ENCODE results near the gene PTPN4. TPM values are rescaled to one million over a fixed set of nuclear protein-coding genes. Genes with fewer than 3 reads are reported as not detected.

PTPN4 gene
- total and polyA plus RNA-seq, 4 donors = 4.2 to 70.7 (median 27.0) TPM

GRCh38 chr2:119721043-119721442, 38.7 kb upstream of the PTPN4 start:
- Histone ChIP-seq H3K9me3 (ENCODE audit: control insufficient read depth in 4 of 4, insufficient read depth in 3 of 4, low read length in 3 of 4) (peaks cover 0 to 1% (median 0%) of the 10 kb centered on the region in 4 donors), H3K27me3 (ENCODE audit: control insufficient read depth in 3 of 3, insufficient read depth in 3 of 3, low read length in 2 of 3) (no peaks in the 10 kb centered on the region), H3K9ac (ENCODE audit: insufficient read depth in 1 of 2, low read length in 2 of 2) (no peak overlapping the region), H3K4me3 (no peak overlapping the region), H3K4me1 (ENCODE audit: control insufficient read depth in 5 of 5, insufficient read depth in 5 of 5, low read length in 5 of 5) (peaks cover 0 to 2% (median 0%) of the 10 kb centered on the region in 5 donors), H3K27ac (ENCODE audit: low read depth in 1 of 2, low read length in 1 of 2) (no peak overlapping the region), H3K36me3 (ENCODE audit: control insufficient read depth in 4 of 4, insufficient read depth in 4 of 4, low read length in 4 of 4) (no peaks in the 10 kb centered on the region)
- TF ChIP-seq, protein P1, sequence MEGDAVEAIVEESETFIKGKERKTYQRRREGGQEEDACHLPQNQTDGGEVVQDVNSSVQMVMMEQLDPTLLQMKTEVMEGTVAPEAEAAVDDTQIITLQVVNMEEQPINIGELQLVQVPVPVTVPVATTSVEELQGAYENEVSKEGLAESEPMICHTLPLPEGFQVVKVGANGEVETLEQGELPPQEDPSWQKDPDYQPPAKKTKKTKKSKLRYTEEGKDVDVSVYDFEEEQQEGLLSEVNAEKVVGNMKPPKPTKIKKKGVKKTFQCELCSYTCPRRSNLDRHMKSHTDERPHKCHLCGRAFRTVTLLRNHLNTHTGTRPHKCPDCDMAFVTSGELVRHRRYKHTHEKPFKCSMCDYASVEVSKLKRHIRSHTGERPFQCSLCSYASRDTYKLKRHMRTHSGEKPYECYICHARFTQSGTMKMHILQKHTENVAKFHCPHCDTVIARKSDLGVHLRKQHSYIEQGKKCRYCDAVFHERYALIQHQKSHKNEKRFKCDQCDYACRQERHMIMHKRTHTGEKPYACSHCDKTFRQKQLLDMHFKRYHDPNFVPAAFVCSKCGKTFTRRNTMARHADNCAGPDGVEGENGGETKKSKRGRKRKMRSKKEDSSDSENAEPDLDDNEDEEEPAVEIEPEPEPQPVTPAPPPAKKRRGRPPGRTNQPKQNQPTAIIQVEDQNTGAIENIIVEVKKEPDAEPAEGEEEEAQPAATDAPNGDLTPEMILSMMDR (IDR thresholded peaks at IDR 0.05; ENCODE audit: control extremely low read depth, extremely low read depth) = no peak
- DNase-seq = no peak
- WGBS, 2 donors = 96 to 97% methylated on average over 1 of the region's 1 CpG
- ATAC-seq (ENCODE audit: insufficient read depth, low FRiP score) = no peak

DNA sequence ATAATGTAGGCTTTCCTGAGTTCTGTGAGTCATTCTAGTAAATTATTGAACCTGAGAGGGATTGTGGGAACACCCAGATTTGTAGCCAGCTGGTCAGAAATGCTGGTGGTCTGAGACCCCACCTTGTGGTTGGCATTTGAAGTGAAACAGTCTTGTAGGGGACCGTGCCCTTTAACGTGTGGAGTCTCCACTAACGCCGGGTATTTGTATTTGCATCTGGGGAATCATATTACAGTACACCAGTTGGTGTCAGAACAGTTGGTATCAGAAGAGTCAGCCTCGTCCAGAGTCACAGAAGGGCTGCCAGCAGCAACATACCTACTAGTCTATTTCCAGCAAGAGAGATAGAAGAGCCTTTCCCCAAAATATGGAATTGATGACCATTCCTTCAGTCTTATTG, 38.3 kb upstream of the PTPN4 start:
- Histone ChIP-seq H3K4me3 (no peak overlapping the region), H3K27ac (ENCODE audit: low read depth in 1 of 2, low read length in 1 of 2) (no peak overlapping the region), H3K9ac (ENCODE audit: insufficient read depth in 1 of 2, low read length in 2 of 2) (no peak overlapping the region), H3K27me3 (ENCODE audit: control insufficient read depth in 3 of 3, insufficient read depth in 3 of 3, low read length in 2 of 3) (no peaks in the 10 kb centered on the region), H3K4me1 (ENCODE audit: control insufficient read depth in 5 of 5, insufficient read depth in 5 of 5, low read length in 5 of 5) (peaks cover 0 to 2% (median 0%) of the 10 kb centered on the region in 5 donors), H3K9me3 (ENCODE audit: control insufficient read depth in 4 of 4, insufficient read depth in 3 of 4, low read length in 3 of 4) (peaks cover 0 to 1% (median 0%) of the 10 kb centered on the region in 4 donors), H3K36me3 (ENCODE audit: control insufficient read depth in 4 of 4, insufficient read depth in 4 of 4, low read length in 4 of 4) (no peaks in the 10 kb centered on the region)
- DNase-seq = no peak
- 80 to 84% methylated on average over 5 of the region's 5 CpGs for whole genome bisulfite sequencing, 2 donors
- no peak for ATAC-seq (ENCODE audit: insufficient read depth, low FRiP score)
- TF ChIP-seq, protein P1 (IDR thresholded peaks at IDR 0.05; ENCODE audit: control extremely low read depth, extremely low read depth) = no peak

- DNase-seq = no peak
- 84 to 90% methylated on average over 4 of the region's 4 CpGs for WGBS, 2 donors
- ATAC-seq (ENCODE audit: insufficient read depth, low FRiP score) = no peak
- TF ChIP-seq, protein P1 (IDR thresholded peaks at IDR 0.05; ENCODE audit: control extremely low read depth, extremely low read depth) = no peak
- Histone ChIP-seq H3K9ac (ENCODE audit: insufficient read depth in 1 of 2, low read length in 2 of 2) (no peak overlapping the region), H3K4me3 (no peak overlapping the region), H3K27me3 (ENCODE audit: control insufficient read depth in 3 of 3, insufficient read depth in 3 of 3, low read length in 2 of 3) (no peaks in the 10 kb centered on the region), H3K9me3 (ENCODE audit: control insufficient read depth in 4 of 4, insufficient read depth in 3 of 4, low read length in 3 of 4) (peaks cover 0 to 1% (median 0%) of the 10 kb centered on the region in 4 donors), H3K36me3 (ENCODE audit: control insufficient read depth in 4 of 4, insufficient read depth in 4 of 4, low read length in 4 of 4) (no peaks in the 10 kb centered on the region), H3K27ac (ENCODE audit: low read depth in 1 of 2, low read length in 1 of 2) (no peak overlapping the region), H3K4me1 (ENCODE audit: control insufficient read depth in 5 of 5, insufficient read depth in 5 of 5, low read length in 5 of 5) (peaks cover 0 to 2% (median 0%) of the 10 kb centered on the region in 5 donors)
Measured at GRCh38 chr2:119721904-119722303, 37.8 kb upstream of the PTPN4 start.

GRCh38 chr2:119723186-119723585, 36.5 kb upstream of the PTPN4 start:
- Histone ChIP-seq H3K27me3 (ENCODE audit: control insufficient read depth in 3 of 3, insufficient read depth in 3 of 3, low read length in 2 of 3) (no peaks in the 10 kb centered on the region), H3K9ac (ENCODE audit: insufficient read depth in 1 of 2, low read length in 2 of 2) (no peak overlapping the region), H3K4me3 (no peak overlapping the region), H3K4me1 (ENCODE audit: control insufficient read depth in 5 of 5, insufficient read depth in 5 of 5, low read length in 5 of 5) (peaks cover 0 to 2% (median 0%) of the 10 kb centered on the region in 5 donors), H3K27ac (ENCODE audit: low read depth in 1 of 2, low read length in 1 of 2) (no peak overlapping the region), H3K9me3 (ENCODE audit: control insufficient read depth in 4 of 4, insufficient read depth in 3 of 4, low read length in 3 of 4) (peaks cover 0 to 1% (median 0%) of the 10 kb centered on the region in 4 donors), H3K36me3 (ENCODE audit: control insufficient read depth in 4 of 4, insufficient read depth in 4 of 4, low read length in 4 of 4) (no peaks in the 10 kb centered on the region)
- no peak for DNase-seq
- TF ChIP-seq, protein P1 (IDR thresholded peaks at IDR 0.05; ENCODE audit: control extremely low read depth, extremely low read depth) = no peak
- ATAC-seq (ENCODE audit: insufficient read depth, low FRiP score) = no peak
- 70 to 77% methylated on average over 8 of the region's 8 CpGs for WGBS, 2 donors
